ENCODE data around the gene TBXAS1.
"Not testable (repeated sequence)": the region's sequence is repeated elsewhere in the genome, so short reads cannot be mapped to it uniquely, and the experiment has no call there.

The TBXAS1 gene

GRCh38 chr7:139828446-139828845 lies 618 bp upstream of the TBXAS1 start:
- no peak for DNase-seq

- no peak for DNase-seq
Observed at GRCh38 chr7:139829775-139830117, 682 bp downstream of the TBXAS1 start.

- no peak for DNase-seq
Observed at GRCh38 chr7:139830292-139830691, 1.2 kb downstream of the TBXAS1 start.

- DNase-seq: no peak
Observed at GRCh38 chr7:139830782-139831501, 1.9 kb downstream of the TBXAS1 start.

- not testable (repeated sequence) for DNase-seq
Observed at GRCh38 chr7:139835848-139836247, 6.8 kb downstream of the TBXAS1 start.

GRCh38 chr7:139837291-139837690 lies 8.2 kb downstream of the TBXAS1 start:
- not testable (repeated sequence) for DNase-seq

GRCh38 chr7:139838276-139838675 lies 9.2 kb downstream of the TBXAS1 start:
- DNase-seq: no peak

GRCh38 chr7:139838876-139839275 lies 9.8 kb downstream of the TBXAS1 start:
- no peak for DNase-seq

- DNase-seq: no peak
Observed at GRCh38 chr7:139840776-139841175, 11.7 kb downstream of the TBXAS1 start.

GRCh38 chr7:139842401-139843210 lies 13.5 kb downstream of the TBXAS1 start:
- no peak for DNase-seq

- DNase-seq: not testable (repeated sequence)
Observed at GRCh38 chr7:139843211-139843537, 14.1 kb downstream of the TBXAS1 start.

GRCh38 chr7:139844779-139845442 lies 15.8 kb downstream of the TBXAS1 start:
- no peak for DNase-seq

- no peak for DNase-seq
Observed at GRCh38 chr7:139845443-139845805, 16.4 kb downstream of the TBXAS1 start.

GRCh38 chr7:139846297-139846696 lies 17.2 kb downstream of the TBXAS1 start:
- no peak for DNase-seq

- no peak for DNase-seq
Observed at GRCh38 chr7:139848274-139848673, 19.2 kb downstream of the TBXAS1 start.

GRCh38 chr7:139850906-139851305 lies 21.8 kb downstream of the TBXAS1 start:
- no peak for DNase-seq

- no peak for DNase-seq
Observed at GRCh38 chr7:139851770-139852481, 22.9 kb downstream of the TBXAS1 start.

GRCh38 chr7:139852482-139852845 lies 23.4 kb downstream of the TBXAS1 start:
- no peak for DNase-seq

GRCh38 chr7:139853506-139854123 lies 24.6 kb downstream of the TBXAS1 start:
- DNase-seq: no peak

GRCh38 chr7:139854124-139854511 lies 25.1 kb downstream of the TBXAS1 start:
- no peak for DNase-seq

- DNase-seq: no peak
Observed at GRCh38 chr7:139854803-139855497, 25.9 kb downstream of the TBXAS1 start.

GRCh38 chr7:139855498-139856270 lies 26.6 kb downstream of the TBXAS1 start:
- no peak for DNase-seq

All from activated effector memory CD4-positive, alpha-beta T cell treated with anti-CD3 and anti-CD28 coated beads, Interleukin-2, amount 50 U/mL, for 16 hours (primary cell).